ENCODE measurements around the gene HPCAL1. TPM values are rescaled to one million over a fixed set of nuclear protein-coding genes. Genes with fewer than 3 reads are reported as not detected.

Gene HPCAL1
- total and polyA plus RNA-seq, 2 donors (not counting 3 experiments of a cell fraction or from before 2014, with no cell fraction given): 56.5 to 77.4 TPM

- peaks cover 24% of the 10 kb centered on the region for H3K79me2 ChIP-seq (ENCODE audit: control insufficient read depth, insufficient read depth, low read length)
- no peak overlapping the region for H3K4me2 ChIP-seq (ENCODE audit: insufficient read depth, low read length)
- no peak overlapping the region for H2AFZ ChIP-seq (ENCODE audit: low read depth, low read length)
- no peaks in the 10 kb centered on the region for H4K20me1 ChIP-seq (replicated peaks; ENCODE audit: control insufficient read depth, extremely low read depth, insufficient read depth, low read length)
- H3K27me3 ChIP-seq (ENCODE audit: control insufficient read depth in 2 of 2, insufficient read depth in 2 of 2, low read length in 2 of 2): no peaks in the 10 kb centered on the region
- no peak overlapping the region for H3K9ac ChIP-seq (replicated peaks; ENCODE audit: extremely low read depth, insufficient read depth, low read length)
- no peaks in the 10 kb centered on the region for H3K4me1 ChIP-seq (ENCODE audit: control insufficient read depth, extremely low read depth, insufficient read depth, low read length)
- H3K9me3 ChIP-seq (replicated peaks; ENCODE audit: control insufficient read depth, insufficient read depth, low read length): no peaks in the 10 kb centered on the region
- ChIA-PET POLR2A (no interaction called here), CTCF (interaction anchor here (0.9 to 1.7 kb wide), 2 partner anchors 35 to 47 kb away, joined by 3 to 8 read pairs; no protein-coding TSS in a partner anchor)
- no peak overlapping the region for H3K4me3 ChIP-seq (replicated peaks in 1 of 3; ENCODE audit: insufficient read depth in 1 of 3, low read depth in 1 of 3, low read length in 3 of 3)
- BruUV-seq (replicated peaks): no TSS peak
- H3K9me1 ChIP-seq (replicated peaks; ENCODE audit: control insufficient read depth, extremely low read depth, insufficient read depth, low read length): no peaks in the 10 kb centered on the region
- DNase-seq (ENCODE audit: low read depth, low spot score): no peak
- TF ChIP-seq, protein P1, sequence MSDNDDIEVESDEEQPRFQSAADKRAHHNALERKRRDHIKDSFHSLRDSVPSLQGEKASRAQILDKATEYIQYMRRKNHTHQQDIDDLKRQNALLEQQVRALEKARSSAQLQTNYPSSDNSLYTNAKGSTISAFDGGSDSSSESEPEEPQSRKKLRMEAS (IDR thresholded peaks at IDR 0.05; ENCODE audit: insufficient read depth, insufficient read length): no peak
- TF ChIP-seq CTCF (IDR thresholded peaks at IDR 0.05; ENCODE audit: extremely low read depth in 1 of 2, insufficient read depth in 1 of 2, low read depth in 1 of 2, low read length in 2 of 2) (no peak), GATA2 (IDR thresholded peaks at IDR 0.05; ENCODE audit: insufficient read depth, insufficient read length, low read depth, low read length) (no peak)
- intact Hi-C loops (cut with micrococcal nuclease): no loop called here
- FAIRE-seq: no peak
- dilution Hi-C loops (cut with MboI; ENCODE audit: extremely low pct_ligation_motif_present, low sequenced_read_pairs): no loop called here
- H3K36me3 ChIP-seq (ENCODE audit: control insufficient read depth in 2 of 2, extremely low read depth in 1 of 2, insufficient read depth in 2 of 2, low read length in 2 of 2): no peaks in the 10 kb centered on the region
- no peak overlapping the region for H3K27ac ChIP-seq (ENCODE audit: insufficient read depth, low read depth, low read length)
Measured at GRCh38 chr2:10362096-10362897, 59.6 kb downstream of the HPCAL1 start.

Data from endothelial cell of umbilical vein (primary cell).